ENCODE results near the gene ASCC2. TPM values are rescaled to one million over a fixed set of nuclear protein-coding genes. Genes with fewer than 3 reads are reported as not detected.
"Not testable (repeated sequence)": the region's sequence is repeated elsewhere in the genome, so short reads cannot be mapped to it uniquely, and the experiment has no call there.

Gene ASCC2
- total RNA-seq, 1 donor from 2014 or later: 81.3 TPM

GRCh38 chr22:29758959-29759358 lies 79.1 kb downstream of the ASCC2 start:
- DNase-seq: no peak
- no peaks in the 10 kb centered on the region for H3K4me1 Mint-ChIP-seq
- H3K36me3 Mint-ChIP-seq (ENCODE audit: low read depth): no peaks in the 10 kb centered on the region
- intact Hi-C loops (cut with micrococcal nuclease): no loop called here
- no peak overlapping the region for H3K4me3 Mint-ChIP-seq
- H3K9me3 Mint-ChIP-seq: no peaks in the 10 kb centered on the region
- no peaks in the 10 kb centered on the region for H3K27me3 Mint-ChIP-seq
- H3K27ac Mint-ChIP-seq: no peak overlapping the region

GRCh38 chr22:29758068-29758622 lies 79.9 kb downstream of the ASCC2 start:
- H3K36me3 Mint-ChIP-seq (ENCODE audit: low read depth): no peaks in the 10 kb centered on the region
- no peak overlapping the region for H3K4me3 Mint-ChIP-seq
- H3K9me3 Mint-ChIP-seq: no peaks in the 10 kb centered on the region
- intact Hi-C loops (cut with micrococcal nuclease): no loop called here
- H3K27me3 Mint-ChIP-seq: no peaks in the 10 kb centered on the region
- H3K4me1 Mint-ChIP-seq: no peaks in the 10 kb centered on the region
- H3K27ac Mint-ChIP-seq: no peak overlapping the region
- no peak for DNase-seq

GRCh38 chr22:29757096-29757495 lies 81.0 kb downstream of the ASCC2 start:
- no peak for DNase-seq
- Mint-ChIP-seq H3K4me1 (peaks cover 3% of the 10 kb centered on the region), H3K9me3 (no peaks in the 10 kb centered on the region), H3K4me3 (no peak overlapping the region), H3K36me3 (ENCODE audit: low read depth) (no peaks in the 10 kb centered on the region), H3K27me3 (no peaks in the 10 kb centered on the region), H3K27ac (no peak overlapping the region)
- intact Hi-C loops (cut with micrococcal nuclease): no loop called here

- DNase-seq: no peak
- intact Hi-C loops (cut with micrococcal nuclease): no loop called here
- Mint-ChIP-seq H3K9me3 (no peaks in the 10 kb centered on the region), H3K27ac (no peak overlapping the region), H3K4me3 (no peak overlapping the region), H3K27me3 (no peaks in the 10 kb centered on the region), H3K4me1 (peaks cover 6% of the 10 kb centered on the region), H3K36me3 (ENCODE audit: low read depth) (peaks cover 1% of the 10 kb centered on the region)
Observed at GRCh38 chr22:29756341-29756740, 81.7 kb downstream of the ASCC2 start.

- no peak for DNase-seq
- peaks cover 10% of the 10 kb centered on the region for H3K4me1 Mint-ChIP-seq
- intact Hi-C loops (cut with micrococcal nuclease): no loop called here
- no peak overlapping the region for H3K27ac Mint-ChIP-seq
- no peaks in the 10 kb centered on the region for H3K27me3 Mint-ChIP-seq
- peaks cover 1% of the 10 kb centered on the region for H3K36me3 Mint-ChIP-seq (ENCODE audit: low read depth)
- no peaks in the 10 kb centered on the region for H3K9me3 Mint-ChIP-seq
- H3K4me3 Mint-ChIP-seq: no peak overlapping the region
Observed at GRCh38 chr22:29755889-29756288, 82.2 kb downstream of the ASCC2 start.

- H3K4me1 Mint-ChIP-seq: peaks cover 17% of the 10 kb centered on the region
- DNase-seq; H3K36me3 Mint-ChIP-seq (ENCODE audit: low read depth); H3K27me3 Mint-ChIP-seq; H3K4me3 Mint-ChIP-seq; intact Hi-C loops (cut with micrococcal nuclease); H3K9me3 Mint-ChIP-seq; H3K27ac Mint-ChIP-seq: not testable (repeated sequence)
Observed at GRCh38 chr22:29754658-29755395, 83.2 kb downstream of the ASCC2 start.

GRCh38 chr22:29753808-29754657 lies 84.0 kb downstream of the ASCC2 start:
- Mint-ChIP-seq H3K4me3 (no peak overlapping the region), H3K27ac (no peak overlapping the region)

GRCh38 chr22:29751669-29752068 lies 86.4 kb downstream of the ASCC2 start:
- no peak for DNase-seq
- intact Hi-C loops (cut with micrococcal nuclease): no loop called here
- Mint-ChIP-seq H3K27me3 (no peaks in the 10 kb centered on the region), H3K4me3 (no peak overlapping the region), H3K9me3 (no peaks in the 10 kb centered on the region), H3K27ac (peak overlapping the region; percentile 76), H3K4me1 (peaks cover 17% of the 10 kb centered on the region), H3K36me3 (ENCODE audit: low read depth) (peaks cover 18% of the 10 kb centered on the region)

More at GRCh38 chr22:29753808-29754657, 84.0 kb downstream of the ASCC2 start:
- intact Hi-C loops (cut with micrococcal nuclease): no loop called here
- no peaks in the 10 kb centered on the region for H3K27me3 Mint-ChIP-seq
- H3K4me1 Mint-ChIP-seq: peaks cover 17% of the 10 kb centered on the region
- no peak for DNase-seq
- H3K36me3 Mint-ChIP-seq (ENCODE audit: low read depth): peaks cover 9% of the 10 kb centered on the region
- H3K9me3 Mint-ChIP-seq: no peaks in the 10 kb centered on the region

- H3K4me3 Mint-ChIP-seq: no peak overlapping the region
- DNase-seq: peak; percentile 74
- H3K27ac Mint-ChIP-seq: peak overlapping the region; percentile 81
- H3K9me3 Mint-ChIP-seq: no peaks in the 10 kb centered on the region
- intact Hi-C loops (cut with micrococcal nuclease): no loop called here
- no peaks in the 10 kb centered on the region for H3K27me3 Mint-ChIP-seq
- H3K36me3 Mint-ChIP-seq (ENCODE audit: low read depth): peaks cover 18% of the 10 kb centered on the region
- peaks cover 17% of the 10 kb centered on the region for H3K4me1 Mint-ChIP-seq
Observed at GRCh38 chr22:29750559-29751538, 87.2 kb downstream of the ASCC2 start.

GRCh38 chr22:29750029-29750428 lies 88.0 kb downstream of the ASCC2 start:
- H3K27ac Mint-ChIP-seq: peak overlapping the region; percentile 81
- peaks cover 21% of the 10 kb centered on the region for H3K36me3 Mint-ChIP-seq (ENCODE audit: low read depth)
- H3K27me3 Mint-ChIP-seq: no peaks in the 10 kb centered on the region
- no peak overlapping the region for H3K4me3 Mint-ChIP-seq
- intact Hi-C loops (cut with micrococcal nuclease): no loop called here
- no peaks in the 10 kb centered on the region for H3K9me3 Mint-ChIP-seq
- peaks cover 17% of the 10 kb centered on the region for H3K4me1 Mint-ChIP-seq
- DNase-seq: no peak

GRCh38 chr22:29748248-29748893 lies 89.7 kb downstream of the ASCC2 start:
- no peak overlapping the region for H3K27ac Mint-ChIP-seq
- H3K27me3 Mint-ChIP-seq: no peaks in the 10 kb centered on the region
- H3K36me3 Mint-ChIP-seq (ENCODE audit: low read depth): peaks cover 21% of the 10 kb centered on the region
- no peak for DNase-seq
- peaks cover 17% of the 10 kb centered on the region for H3K4me1 Mint-ChIP-seq
- intact Hi-C loops (cut with micrococcal nuclease): no loop called here
- no peaks in the 10 kb centered on the region for H3K9me3 Mint-ChIP-seq
- H3K4me3 Mint-ChIP-seq: no peak overlapping the region

- H3K36me3 Mint-ChIP-seq (ENCODE audit: low read depth): peaks cover 21% of the 10 kb centered on the region
- no peak overlapping the region for H3K4me3 Mint-ChIP-seq
- no peaks in the 10 kb centered on the region for H3K9me3 Mint-ChIP-seq
- peaks cover 17% of the 10 kb centered on the region for H3K4me1 Mint-ChIP-seq
- H3K27me3 Mint-ChIP-seq: no peaks in the 10 kb centered on the region
- no peak overlapping the region for H3K27ac Mint-ChIP-seq
- no peak for DNase-seq
- intact Hi-C loops (cut with micrococcal nuclease): no loop called here
Observed at GRCh38 chr22:29747832-29748231, 90.2 kb downstream of the ASCC2 start.

GRCh38 chr22:29744902-29745301 lies 93.2 kb downstream of the ASCC2 start:
- no peaks in the 10 kb centered on the region for H3K4me1 Mint-ChIP-seq
- H3K27ac Mint-ChIP-seq: no peak overlapping the region
- intact Hi-C loops (cut with micrococcal nuclease): no loop called here
- no peak overlapping the region for H3K4me3 Mint-ChIP-seq
- H3K36me3 Mint-ChIP-seq (ENCODE audit: low read depth): peaks cover 13% of the 10 kb centered on the region
- H3K9me3 Mint-ChIP-seq: no peaks in the 10 kb centered on the region
- no peak for DNase-seq
- H3K27me3 Mint-ChIP-seq: no peaks in the 10 kb centered on the region
